Endometrium (tissue), 2 donors: ENCODE measurements around the gene IKZF1.

ENCODE experiments used
- FAIRE-seq: peaks from 2 replicates; lab custom pipeline; 2012; peaks lifted over from hg19 to GRCh38; lab: Jason Lieb, UNC
- donor health status: control.
- donor health status: control.

The IKZF1 gene

GRCh38 chr7:50283731-50284130 lies 20.8 kb upstream of the IKZF1 start:
- FAIRE-seq = no peak

GRCh38 chr7:50284296-50284695 lies 20.2 kb upstream of the IKZF1 start:
- no peak for FAIRE-seq

GRCh38 chr7:50285269-50285668 lies 19.2 kb upstream of the IKZF1 start:
- no peak for FAIRE-seq

GRCh38 chr7:50287129-50287528 lies 17.4 kb upstream of the IKZF1 start:
- FAIRE-seq = no peak

GRCh38 chr7:50292165-50292757 lies 12.3 kb upstream of the IKZF1 start:
- FAIRE-seq = no peak

- no peak for FAIRE-seq
Measured at GRCh38 chr7:50292763-50293162, 11.8 kb upstream of the IKZF1 start.

- FAIRE-seq = no peak
Measured at GRCh38 chr7:50293509-50294179, 10.9 kb upstream of the IKZF1 start.

- FAIRE-seq = no peak
Measured at GRCh38 chr7:50295133-50295532, 9.4 kb upstream of the IKZF1 start.

GRCh38 chr7:50296799-50297198 lies 7.7 kb upstream of the IKZF1 start:
- FAIRE-seq = no peak

- no peak for FAIRE-seq
Measured at GRCh38 chr7:50298811-50299562, 5.5 kb upstream of the IKZF1 start.

- no peak for FAIRE-seq
Measured at GRCh38 chr7:50300336-50300735, 4.2 kb upstream of the IKZF1 start.

- FAIRE-seq = no peak
Measured at GRCh38 chr7:50302486-50303334, 1.8 kb upstream of the IKZF1 start.

GRCh38 chr7:50303335-50304128 lies 984 bp upstream of the IKZF1 start:
- FAIRE-seq = no peak

- no peak for FAIRE-seq
Measured at GRCh38 chr7:50304911-50305582, 531 bp downstream of the IKZF1 start.

GRCh38 chr7:50305583-50306493 lies 1.3 kb downstream of the IKZF1 start:
- FAIRE-seq = no peak

GRCh38 chr7:50306494-50307367 lies 2.2 kb downstream of the IKZF1 start:
- no peak for FAIRE-seq

- no peak for FAIRE-seq
Measured at GRCh38 chr7:50307368-50308032, 3.0 kb downstream of the IKZF1 start.

- no peak for FAIRE-seq
Measured at GRCh38 chr7:50308203-50308531, 3.7 kb downstream of the IKZF1 start.
